Measurements from ENCODE around the gene PIGU.

Gene PIGU

DNA sequence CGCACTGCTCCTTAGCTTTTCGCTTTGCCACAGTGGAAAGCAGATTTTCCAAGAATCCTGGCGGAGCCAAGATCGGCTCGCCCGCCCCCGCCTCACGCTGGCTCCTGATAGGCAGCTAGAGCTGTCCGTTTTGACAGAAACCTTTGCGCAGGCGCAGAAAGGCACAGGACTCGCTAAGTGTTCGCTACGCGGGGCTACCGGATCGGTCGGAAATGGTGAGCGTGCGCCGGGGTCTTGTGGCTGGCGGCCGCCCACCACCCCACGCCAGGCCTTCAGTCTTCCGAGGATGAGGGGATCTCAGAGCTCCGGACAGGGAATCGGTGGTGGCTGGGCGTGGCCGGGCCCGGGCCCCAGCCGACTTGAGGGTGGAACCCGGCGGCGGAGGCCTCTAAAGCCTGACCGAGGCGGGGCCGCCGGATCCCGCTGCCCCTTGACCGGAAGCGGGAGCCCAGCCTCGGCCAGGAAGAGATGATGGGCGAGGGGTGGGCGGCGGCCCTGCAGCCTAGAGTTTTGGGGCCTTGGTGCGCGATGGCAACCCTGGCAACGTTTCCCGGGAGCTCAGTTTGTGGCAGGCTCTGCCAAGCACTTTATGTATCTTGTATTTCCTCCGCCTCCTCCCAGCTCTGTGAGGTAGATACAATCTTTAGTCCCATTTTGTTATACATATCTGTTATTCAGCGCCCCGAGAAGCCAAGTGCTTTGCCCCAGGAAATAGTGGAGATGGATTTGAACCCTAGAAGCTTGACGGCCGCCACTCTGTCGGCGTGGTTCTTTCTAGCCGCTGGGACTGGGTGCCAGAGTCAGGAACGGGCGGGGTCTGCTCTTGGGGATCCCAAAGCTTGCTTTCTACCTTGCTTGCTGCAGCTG lies 160.4 kb downstream of the PIGU start, which contains the start of gene DYNLRB1 (continued):
- no peak for TF ChIP-seq PRDM2 (tag by site-specific recombination; IDR thresholded peaks at IDR 0.05; ENCODE audit: borderline replicate concordance)
- TF ChIP-seq GLIS2 (tag by site-specific recombination; IDR thresholded peaks at IDR 0.05): peak; percentile 87
- peak; percentile 82; the same call in 1 of the 2 replicates for TF ChIP-seq BCL11A (tag by site-specific recombination; IDR thresholded peaks at IDR 0.05; ENCODE audit: low read depth)
- peak; percentile 45 for TF ChIP-seq ZBTB26 (tag by site-specific recombination; optimal IDR thresholded peaks at IDR 0.05)
- peak; percentile 65 for TF ChIP-seq ZNF449 (tag by site-specific recombination; IDR thresholded peaks at IDR 0.05)
- peak; percentile 25; the same call in 1 of the 2 replicates for TF ChIP-seq ZBTB6 (tag by site-specific recombination; IDR thresholded peaks at IDR 0.05)
- peak; percentile 34; the same call in 1 of the 2 replicates for TF ChIP-seq ZBTB8A (tag by site-specific recombination; IDR thresholded peaks at IDR 0.05)
- peak; percentile 89 for TF ChIP-seq ZXDB (tag by site-specific recombination; IDR thresholded peaks at IDR 0.05)

- CTCF ChIA-PET: interaction anchor here (0.6 to 6.5 kb wide), 8 partner anchors 7 to 687 kb away, joined by 3 to 57 read pairs (median 5); partner anchors contain the start of gene AHCY
- Histone ChIP-seq H3K36me3 (ENCODE audit: control insufficient read depth in 2 of 2, insufficient read depth in 1 of 2, low read length in 2 of 2) (peaks cover under 1 to 32% of the 10 kb centered on the region in 2 experiments; a peak in 2 of 3 replicates), H3K4me1 (ENCODE audit: control insufficient read depth, insufficient read depth, low read length) (no peaks in the 10 kb centered on the region), H3K27ac (ENCODE audit: extremely low read depth, low read depth, low read length) (peak overlapping the region; percentile 87), H3K4me3 (ENCODE audit: low read depth, low read length) (peak overlapping the region; percentile 80), H3K9me3 (ENCODE audit: control insufficient read depth, insufficient read depth, low read depth, low read length) (no peaks in the 10 kb centered on the region)
- POLR2A ChIA-PET: interaction anchor here (0.5 to 3.4 kb wide), 18 partner anchors 9 to 762 kb away, joined by 3 to 20 read pairs (median 3); partner anchors contain the start of genes AHCY, ITCH, MAP1LC3A and MMP24OS
- TF ChIP-seq ZSCAN30 (tag by site-specific recombination; IDR thresholded peaks at IDR 0.05): no peak
- TF ChIP-seq ZBTB49 (tag by site-specific recombination; IDR thresholded peaks at IDR 0.05; ENCODE audit: low read depth): no peak
- TF ChIP-seq ZXDB (tag by site-specific recombination; IDR thresholded peaks at IDR 0.05): peak; percentile 51; the same call in 1 of the 2 replicates
- TF ChIP-seq ZNF530 (tag by site-specific recombination; IDR thresholded peaks at IDR 0.05; ENCODE audit: low read depth): no peak
- no peak for TF ChIP-seq SCRT2 (tag by site-specific recombination; IDR thresholded peaks at IDR 0.05)
- no peak for TF ChIP-seq YY2 (tag by site-specific recombination; IDR thresholded peaks at IDR 0.05)
- no peak for TF ChIP-seq ZNF112 (tag by site-specific recombination; IDR thresholded peaks at IDR 0.05)
- TF ChIP-seq FEZF1 (tag by site-specific recombination; IDR thresholded peaks at IDR 0.05): no peak
- TF ChIP-seq ZNF169 (tag by site-specific recombination; IDR thresholded peaks at IDR 0.05): no peak
- TF ChIP-seq SP3 (tag by site-specific recombination; IDR thresholded peaks at IDR 0.05): peak; percentile 38; the same call in 1 of the 2 replicates
- no peak for TF ChIP-seq ZNF223 (tag by site-specific recombination; IDR thresholded peaks at IDR 0.05)
- TF ChIP-seq ZNF433 (tag by site-specific recombination; IDR thresholded peaks at IDR 0.05; ENCODE audit: low read depth): no peak
Observed at GRCh38 chr20:34515484-34516246, 161.2 kb downstream of the PIGU start.

Data from HEK293 (cell line).